ENCODE measurements around the gene TMEM260. TPM values are rescaled to one million over a fixed set of nuclear protein-coding genes. Genes with fewer than 3 reads are reported as not detected.
A peak's percentile ranks its signal among the peaks of the same experiment; 100 is the strongest.

TMEM260 gene
- total RNA-seq (28.7 and 31.8 TPM in 2 replicates), polyA plus RNA-seq (19.7 TPM in 2 replicates)

DNA sequence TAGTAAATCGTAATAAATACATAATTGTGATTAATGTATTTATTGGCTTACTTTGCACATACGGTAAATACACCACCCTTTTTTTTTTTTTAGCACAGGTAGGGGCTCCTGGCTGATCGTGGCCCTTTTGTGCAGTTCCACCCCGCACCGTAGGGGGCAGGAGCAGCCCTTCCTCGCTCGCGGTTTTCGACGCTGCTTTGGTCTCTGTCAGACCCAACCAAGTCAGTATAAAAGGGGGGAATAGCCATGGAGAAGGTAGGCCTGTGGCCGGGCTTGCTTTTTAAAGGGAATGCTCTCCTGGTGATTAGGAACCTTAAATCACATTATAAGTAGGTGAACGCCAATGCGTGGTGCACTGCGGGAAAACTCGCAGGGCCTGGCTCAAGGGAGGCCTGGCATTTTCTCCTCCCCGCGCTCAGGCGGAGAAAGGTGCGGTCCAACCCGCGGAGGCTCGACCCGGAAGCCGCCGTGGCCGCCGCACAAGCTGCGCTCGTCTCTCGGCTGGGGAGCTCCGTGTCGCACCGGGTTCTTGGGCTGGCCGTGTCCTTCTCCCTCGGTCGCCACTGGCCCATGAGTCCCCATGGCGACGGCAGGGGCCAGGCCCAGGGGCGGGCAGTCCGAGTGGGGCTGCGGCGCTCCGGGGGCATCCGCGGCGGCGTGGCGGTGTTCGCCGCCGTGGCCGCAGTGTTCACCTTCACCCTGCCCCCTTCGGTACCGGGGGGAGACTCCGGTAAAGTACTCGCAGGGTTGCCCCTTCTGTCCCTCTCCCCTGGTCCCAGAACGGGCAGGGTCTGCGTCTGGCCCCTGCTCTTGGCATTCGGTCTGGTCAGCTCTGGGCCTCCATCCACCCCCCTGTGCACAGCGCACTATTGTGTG is at the start of gene TMEM260:
Gene TMEM260, plus strand, starts transcription at position 454 of the 876 bp plus-strand sequence. Its CDS starts 117 bp downstream, at position 571.
- Histone ChIP-seq H3K4me1 (ENCODE audit: insufficient read depth) (peaks cover 16% of the 10 kb centered on the region), H3K79me2 (peaks cover 45% of the 10 kb centered on the region), H3K4me3 (peak within 1 kb of the TSS; percentile 45), H3K27ac (peak within 1 kb of the TSS; percentile 79), H3K36me3 (replicated peaks; ENCODE audit: insufficient read depth, low read depth) (no peaks in the 10 kb centered on the region), H3K9me3 (ENCODE audit: low read depth) (no peaks in the 10 kb centered on the region), H3K4me2 (peak within 1 kb of the TSS; percentile 65), H4K20me1 (ENCODE audit: insufficient read depth, poor library complexity, severe bottlenecking) (peaks cover 4% of the 10 kb centered on the region), H3K27me3 (no peaks in the 10 kb centered on the region), H3K9me2 (replicated peaks; ENCODE audit: insufficient read depth) (no peaks in the 10 kb centered on the region), H2AFZ (peak within 1 kb of the TSS; percentile 48)
- DNase-seq (ENCODE audit: low spot score): peak; percentile 91
- under 1% methylated on average over 49 of the region's 60 CpGs for WGBS (ENCODE audit: low lambda C conversion rate, missing lambda C conversion rate)
- TF ChIP-seq EZH2phosphoT487 (IDR thresholded peaks at IDR 0.05; ENCODE audit: low read depth, severe bottlenecking, unreplicated experiment): no peak
- TF ChIP-seq EZH2 (IDR thresholded peaks at IDR 0.05; ENCODE audit: borderline replicate concordance): no peak
- TF ChIP-seq, protein P1, sequence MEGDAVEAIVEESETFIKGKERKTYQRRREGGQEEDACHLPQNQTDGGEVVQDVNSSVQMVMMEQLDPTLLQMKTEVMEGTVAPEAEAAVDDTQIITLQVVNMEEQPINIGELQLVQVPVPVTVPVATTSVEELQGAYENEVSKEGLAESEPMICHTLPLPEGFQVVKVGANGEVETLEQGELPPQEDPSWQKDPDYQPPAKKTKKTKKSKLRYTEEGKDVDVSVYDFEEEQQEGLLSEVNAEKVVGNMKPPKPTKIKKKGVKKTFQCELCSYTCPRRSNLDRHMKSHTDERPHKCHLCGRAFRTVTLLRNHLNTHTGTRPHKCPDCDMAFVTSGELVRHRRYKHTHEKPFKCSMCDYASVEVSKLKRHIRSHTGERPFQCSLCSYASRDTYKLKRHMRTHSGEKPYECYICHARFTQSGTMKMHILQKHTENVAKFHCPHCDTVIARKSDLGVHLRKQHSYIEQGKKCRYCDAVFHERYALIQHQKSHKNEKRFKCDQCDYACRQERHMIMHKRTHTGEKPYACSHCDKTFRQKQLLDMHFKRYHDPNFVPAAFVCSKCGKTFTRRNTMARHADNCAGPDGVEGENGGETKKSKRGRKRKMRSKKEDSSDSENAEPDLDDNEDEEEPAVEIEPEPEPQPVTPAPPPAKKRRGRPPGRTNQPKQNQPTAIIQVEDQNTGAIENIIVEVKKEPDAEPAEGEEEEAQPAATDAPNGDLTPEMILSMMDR (IDR thresholded peaks at IDR 0.05; ENCODE audit: poor library complexity): peak; percentile 73

DNA sequence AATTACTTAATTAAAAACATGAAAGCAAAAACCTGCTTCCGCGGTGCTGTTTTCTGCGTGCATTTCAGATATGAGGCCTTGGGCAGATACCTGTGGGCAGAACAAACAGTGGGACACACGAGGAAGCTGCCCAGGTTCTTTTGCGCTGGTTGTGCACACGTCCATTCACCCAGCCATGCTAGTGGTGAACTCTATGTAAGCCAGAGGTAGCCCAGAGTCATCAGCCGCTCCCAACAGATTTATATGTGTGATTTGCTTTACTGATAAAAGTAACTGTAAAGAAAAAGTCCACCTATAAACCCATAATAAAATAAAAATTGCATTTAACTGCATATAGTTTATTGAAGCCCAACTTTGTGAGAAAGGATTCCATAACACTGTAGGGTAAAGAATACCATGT is 47.1 kb upstream of the TMEM260 start:
- no peak for DNase-seq (ENCODE audit: low spot score)
- Histone ChIP-seq H2AFZ (no peak overlapping the region), H3K27ac (no peak overlapping the region), H3K9me2 (replicated peaks; ENCODE audit: insufficient read depth) (no peaks in the 10 kb centered on the region), H3K27me3 (no peaks in the 10 kb centered on the region), H3K4me3 (no peak overlapping the region), H3K79me2 (no peaks in the 10 kb centered on the region), H3K4me2 (no peak overlapping the region), H4K20me1 (ENCODE audit: insufficient read depth, poor library complexity, severe bottlenecking) (no peaks in the 10 kb centered on the region), H3K9me3 (ENCODE audit: low read depth) (no peaks in the 10 kb centered on the region), H3K36me3 (replicated peaks; ENCODE audit: insufficient read depth, low read depth) (no peaks in the 10 kb centered on the region), H3K4me1 (ENCODE audit: insufficient read depth) (no peaks in the 10 kb centered on the region)
- WGBS (ENCODE audit: low lambda C conversion rate, missing lambda C conversion rate): 92% methylated on average over 7 of the region's 7 CpGs
- no peak for TF ChIP-seq EZH2 (IDR thresholded peaks at IDR 0.05; ENCODE audit: borderline replicate concordance)
- TF ChIP-seq, protein P1 (IDR thresholded peaks at IDR 0.05; ENCODE audit: poor library complexity): no peak
- no peak for TF ChIP-seq EZH2phosphoT487 (IDR thresholded peaks at IDR 0.05; ENCODE audit: low read depth, severe bottlenecking, unreplicated experiment)

DNA sequence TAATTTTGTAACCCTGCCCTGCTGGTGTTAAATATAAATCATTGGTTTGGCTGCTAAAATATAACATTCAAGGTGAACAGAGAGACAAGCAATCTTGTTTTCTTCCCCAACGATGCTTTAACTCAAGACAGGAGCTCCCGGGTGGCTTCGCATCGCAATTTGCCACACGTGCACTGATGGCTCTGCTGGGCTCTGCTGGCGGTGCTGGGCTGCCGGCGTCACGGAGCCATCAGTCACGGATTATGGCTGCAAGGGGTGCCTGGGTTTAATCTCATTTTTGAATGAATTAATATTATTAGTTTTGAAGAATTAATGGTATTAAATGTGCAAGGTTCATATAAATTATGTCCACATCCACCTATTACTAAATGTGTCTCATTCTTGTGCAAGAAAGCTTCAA is 44.9 kb upstream of the TMEM260 start:
- Histone ChIP-seq H3K4me2 (no peak overlapping the region), H3K36me3 (replicated peaks; ENCODE audit: insufficient read depth, low read depth) (no peaks in the 10 kb centered on the region), H2AFZ (no peak overlapping the region), H4K20me1 (ENCODE audit: insufficient read depth, poor library complexity, severe bottlenecking) (no peaks in the 10 kb centered on the region), H3K4me1 (ENCODE audit: insufficient read depth) (no peaks in the 10 kb centered on the region), H3K9me3 (ENCODE audit: low read depth) (no peaks in the 10 kb centered on the region), H3K4me3 (no peak overlapping the region), H3K27ac (no peak overlapping the region), H3K79me2 (no peaks in the 10 kb centered on the region), H3K9me2 (replicated peaks; ENCODE audit: insufficient read depth) (no peaks in the 10 kb centered on the region), H3K27me3 (no peaks in the 10 kb centered on the region)
- WGBS (ENCODE audit: low lambda C conversion rate, missing lambda C conversion rate): 95% methylated on average over 10 of the region's 10 CpGs
- TF ChIP-seq, protein P1 (IDR thresholded peaks at IDR 0.05; ENCODE audit: poor library complexity): no peak
- TF ChIP-seq EZH2phosphoT487 (IDR thresholded peaks at IDR 0.05; ENCODE audit: low read depth, severe bottlenecking, unreplicated experiment) (no peak), EZH2 (IDR thresholded peaks at IDR 0.05; ENCODE audit: borderline replicate concordance) (no peak)
- no peak for DNase-seq (ENCODE audit: low spot score)

Data from hepatocyte (in vitro differentiated cells).